Activated naive CD4-positive, alpha-beta T cell treated with anti-CD3 and anti-CD28 coated beads, Interleukin-2, amount 10 ng/mL, durations not matched to agents 7 days and 5 days (primary cell): ENCODE results near the gene BCL2L11.

ENCODE experiments used
- CTCF ChIA-PET: fragments of 350-600 bp; sonication (Branson Sonifier 250); formaldehyde crosslinking; loops from one replicate; lab custom pipeline; 2021; ENCODE audit warnings: antibody characterized with exemption; lab: Charles Lee
- DNase-seq: peaks from one replicate; pipeline ENCODE4 v3.0.0-alpha.2; 2020
- H3K27ac Mint-ChIP-seq: one replicate; pipeline ENCODE4 v1.8.0; 2021; ENCODE audit warnings: mild to moderate bottlenecking, moderate library complexity, mixed read lengths
- H3K27me3 Mint-ChIP-seq: one replicate; pipeline ENCODE4 v1.8.0; 2021; ENCODE audit warnings: mild to moderate bottlenecking, mixed read lengths
- H3K36me3 Mint-ChIP-seq: one replicate; pipeline ENCODE4 v1.8.0; 2021; ENCODE audit warnings: mixed read lengths
- H3K4me1 Mint-ChIP-seq: one replicate; pipeline ENCODE4 v1.8.0; 2021; ENCODE audit warnings: mixed read lengths
- H3K4me3 Mint-ChIP-seq: one replicate; pipeline ENCODE4 v1.8.0; 2021; ENCODE audit warnings: mild to moderate bottlenecking, moderate library complexity, mixed read lengths
- H3K9me3 Mint-ChIP-seq: one replicate; pipeline ENCODE4 v1.8.0; 2021; ENCODE audit warnings: mixed read lengths

The BCL2L11 gene

GRCh38 chr2:111122631-111123421, 2.1 kb downstream of the BCL2L11 start:
- CTCF ChIA-PET = no interaction called here
- Mint-ChIP-seq H3K4me1 (peaks cover 37% of the 10 kb centered on the region), H3K27ac (peak overlapping the region; percentile 37), H3K9me3 (no peaks in the 10 kb centered on the region), H3K4me3 (peak overlapping the region; percentile 86), H3K27me3 (peaks cover 52% of the 10 kb centered on the region), H3K36me3 (peaks cover 50% of the 10 kb centered on the region)
- DNase-seq = peak; percentile 56

- peak overlapping the region; percentile 72 for H3K4me3 Mint-ChIP-seq
- no peak overlapping the region for H3K27ac Mint-ChIP-seq
- DNase-seq = no peak
- H3K4me1 Mint-ChIP-seq = peaks cover 28% of the 10 kb centered on the region
- peaks cover 53% of the 10 kb centered on the region for H3K36me3 Mint-ChIP-seq
- H3K27me3 Mint-ChIP-seq = peaks cover 43% of the 10 kb centered on the region
- H3K9me3 Mint-ChIP-seq = no peaks in the 10 kb centered on the region
- CTCF ChIA-PET = no interaction called here
Measured at GRCh38 chr2:111123751-111124150, 3.0 kb downstream of the BCL2L11 start.

GRCh38 chr2:111126581-111126980, 5.9 kb downstream of the BCL2L11 start:
- Mint-ChIP-seq H3K36me3 (peaks cover 66% of the 10 kb centered on the region), H3K9me3 (no peaks in the 10 kb centered on the region), H3K4me3 (no peak overlapping the region), H3K27me3 (peaks cover 15% of the 10 kb centered on the region), H3K27ac (no peak overlapping the region), H3K4me1 (peaks cover 14% of the 10 kb centered on the region)
- DNase-seq = no peak
- CTCF ChIA-PET = interaction anchor here (0.6 kb wide), 1 partner anchor 506 kb away, joined by 3 read pairs; no protein-coding TSS in a partner anchor

- CTCF ChIA-PET = no interaction called here
- H3K36me3 Mint-ChIP-seq = peaks cover 71% of the 10 kb centered on the region
- no peak overlapping the region for H3K27ac Mint-ChIP-seq
- peaks cover 13% of the 10 kb centered on the region for H3K27me3 Mint-ChIP-seq
- no peak overlapping the region for H3K4me3 Mint-ChIP-seq
- no peak for DNase-seq
- H3K9me3 Mint-ChIP-seq = no peaks in the 10 kb centered on the region
- peaks cover 12% of the 10 kb centered on the region for H3K4me1 Mint-ChIP-seq
Measured at GRCh38 chr2:111127351-111127750, 6.6 kb downstream of the BCL2L11 start.

- H3K27ac Mint-ChIP-seq = no peak overlapping the region
- H3K4me3 Mint-ChIP-seq = no peak overlapping the region
- CTCF ChIA-PET = no interaction called here
- no peak for DNase-seq
- peaks cover 9% of the 10 kb centered on the region for H3K27me3 Mint-ChIP-seq
- H3K4me1 Mint-ChIP-seq = peaks cover 11% of the 10 kb centered on the region
- H3K36me3 Mint-ChIP-seq = peaks cover 72% of the 10 kb centered on the region
- H3K9me3 Mint-ChIP-seq = no peaks in the 10 kb centered on the region
Measured at GRCh38 chr2:111128096-111128495, 7.4 kb downstream of the BCL2L11 start.

GRCh38 chr2:111133603-111134002, 12.9 kb downstream of the BCL2L11 start:
- DNase-seq = no peak
- Mint-ChIP-seq H3K4me3 (no peak overlapping the region), H3K36me3 (peaks cover 56% of the 10 kb centered on the region), H3K27me3 (no peaks in the 10 kb centered on the region), H3K4me1 (peaks cover 5% of the 10 kb centered on the region), H3K27ac (no peak overlapping the region), H3K9me3 (no peaks in the 10 kb centered on the region)
- CTCF ChIA-PET = no interaction called here

- peaks cover 5% of the 10 kb centered on the region for H3K4me1 Mint-ChIP-seq
- no peak for DNase-seq
- no peak overlapping the region for H3K4me3 Mint-ChIP-seq
- peaks cover 53% of the 10 kb centered on the region for H3K36me3 Mint-ChIP-seq
- H3K27ac Mint-ChIP-seq = no peak overlapping the region
- no peaks in the 10 kb centered on the region for H3K9me3 Mint-ChIP-seq
- CTCF ChIA-PET = no interaction called here
- H3K27me3 Mint-ChIP-seq = no peaks in the 10 kb centered on the region
Measured at GRCh38 chr2:111134055-111134454, 13.3 kb downstream of the BCL2L11 start.

- Mint-ChIP-seq H3K4me1 (peaks cover 5% of the 10 kb centered on the region), H3K36me3 (peaks cover 57% of the 10 kb centered on the region), H3K27me3 (no peaks in the 10 kb centered on the region), H3K4me3 (no peak overlapping the region), H3K9me3 (no peaks in the 10 kb centered on the region), H3K27ac (no peak overlapping the region)
- CTCF ChIA-PET = no interaction called here
- DNase-seq = no peak
Measured at GRCh38 chr2:111135237-111135909, 14.7 kb downstream of the BCL2L11 start.

GRCh38 chr2:111135910-111136297, 15.2 kb downstream of the BCL2L11 start:
- peaks cover 5% of the 10 kb centered on the region for H3K4me1 Mint-ChIP-seq
- no peaks in the 10 kb centered on the region for H3K9me3 Mint-ChIP-seq
- CTCF ChIA-PET = no interaction called here
- H3K27ac Mint-ChIP-seq = no peak overlapping the region
- H3K4me3 Mint-ChIP-seq = no peak overlapping the region
- H3K27me3 Mint-ChIP-seq = no peaks in the 10 kb centered on the region
- no peak for DNase-seq
- peaks cover 58% of the 10 kb centered on the region for H3K36me3 Mint-ChIP-seq

GRCh38 chr2:111138839-111139238, 18.1 kb downstream of the BCL2L11 start:
- H3K4me3 Mint-ChIP-seq = no peak overlapping the region
- H3K27me3 Mint-ChIP-seq = no peaks in the 10 kb centered on the region
- H3K9me3 Mint-ChIP-seq = no peaks in the 10 kb centered on the region
- CTCF ChIA-PET = no interaction called here
- H3K36me3 Mint-ChIP-seq = peaks cover 43% of the 10 kb centered on the region
- peaks cover 5% of the 10 kb centered on the region for H3K4me1 Mint-ChIP-seq
- no peak for DNase-seq
- H3K27ac Mint-ChIP-seq = no peak overlapping the region

GRCh38 chr2:111139637-111140317, 19.1 kb downstream of the BCL2L11 start:
- Mint-ChIP-seq H3K9me3 (no peaks in the 10 kb centered on the region), H3K27ac (no peak overlapping the region), H3K36me3 (peaks cover 40% of the 10 kb centered on the region), H3K27me3 (no peaks in the 10 kb centered on the region), H3K4me1 (peaks cover 6% of the 10 kb centered on the region), H3K4me3 (no peak overlapping the region)
- CTCF ChIA-PET = no interaction called here
- DNase-seq = no peak

- Mint-ChIP-seq H3K4me1 (peaks cover 10% of the 10 kb centered on the region), H3K9me3 (no peaks in the 10 kb centered on the region), H3K36me3 (peaks cover 39% of the 10 kb centered on the region), H3K27me3 (no peaks in the 10 kb centered on the region), H3K4me3 (no peak overlapping the region), H3K27ac (no peak overlapping the region)
- CTCF ChIA-PET = no interaction called here
- DNase-seq = no peak
Measured at GRCh38 chr2:111140815-111141214, 20.1 kb downstream of the BCL2L11 start.

GRCh38 chr2:111142101-111142500, 21.4 kb downstream of the BCL2L11 start:
- peaks cover 10% of the 10 kb centered on the region for H3K4me1 Mint-ChIP-seq
- no peaks in the 10 kb centered on the region for H3K27me3 Mint-ChIP-seq
- H3K4me3 Mint-ChIP-seq = no peak overlapping the region
- H3K9me3 Mint-ChIP-seq = no peaks in the 10 kb centered on the region
- H3K36me3 Mint-ChIP-seq = peaks cover 36% of the 10 kb centered on the region
- CTCF ChIA-PET = no interaction called here
- DNase-seq = no peak
- no peak overlapping the region for H3K27ac Mint-ChIP-seq

GRCh38 chr2:111143107-111143842, 22.6 kb downstream of the BCL2L11 start:
- Mint-ChIP-seq H3K4me1 (peaks cover 14% of the 10 kb centered on the region), H3K27me3 (no peaks in the 10 kb centered on the region), H3K27ac (no peak overlapping the region), H3K36me3 (peaks cover 30% of the 10 kb centered on the region), H3K4me3 (no peak overlapping the region), H3K9me3 (no peaks in the 10 kb centered on the region)
- CTCF ChIA-PET = no interaction called here
- no peak for DNase-seq
